Urinary bladder (tissue), 4 donors: ENCODE data around the gene NMUR1. TPM values are rescaled to one million over a fixed set of nuclear protein-coding genes. Genes with fewer than 3 reads are reported as not detected.

Experiments
- DNase-seq: peaks from one replicate; pipeline ENCODE4 v3.0.0-alpha.2; 2015; ENCODE audit errors: extremely low spot score
- H3K27ac ChIP-seq: one replicate; pipeline ENCODE4 v1.5.1; 2013; ENCODE audit warnings: low read depth, mild to moderate bottlenecking, moderate library complexity
- H3K36me3 ChIP-seq: one replicate; pipeline ENCODE4 v1.6.1; 2013; ENCODE audit warnings: mild to moderate bottlenecking, moderate library complexity; ENCODE audit not compliant: insufficient read depth
- H3K4me1 ChIP-seq: one replicate; pipeline ENCODE4 v1.6.1; 2013; ENCODE audit warnings: mild to moderate bottlenecking, moderate library complexity; ENCODE audit not compliant: insufficient read depth
- H3K4me3 ChIP-seq: one replicate; pipeline ENCODE4 v1.5.1; 2013; ENCODE audit warnings: low read depth, low read length
- WGBS: extraction: QIAGEN DNeasy Blood & Tissue Kit; methylation state at CpG from one replicate; pipeline ENCODE4 v1.1.7; 2013; 5-methylcytosine and 5-hydroxymethylcytosine counted together
- polyA plus RNA-seq: library from polyadenylated mRNA; stranded (reverse); fragments of 200-250 nt; gene quantifications from one replicate; pipeline ENCODE4 v1.2.3, GENCODE V29; 2013
- total RNA-seq: library from RNA; depleted of rRNA; stranded (reverse); fragments of >200 nt; gene quantifications from one replicate; pipeline ENCODE4 v1.2.3, GENCODE V29; 2014
- donor health status: healthy with polysubstance abuse.
- donor health status: healthy.

The NMUR1 gene
- total and polyA plus RNA-seq, 2 donors, result 0.26 to 0.54 TPM

- 87% methylated on average over 16 of the region's 16 CpGs for WGBS
- DNase-seq, result no peak
- Histone ChIP-seq H3K4me3 (no peak overlapping the region), H3K27ac (no peak overlapping the region), H3K4me1 (no peaks in the 10 kb centered on the region), H3K36me3 (no peaks in the 10 kb centered on the region)
Observed at GRCh38 chr2:231526341-231527090, 3.7 kb downstream of the NMUR1 start.

DNA sequence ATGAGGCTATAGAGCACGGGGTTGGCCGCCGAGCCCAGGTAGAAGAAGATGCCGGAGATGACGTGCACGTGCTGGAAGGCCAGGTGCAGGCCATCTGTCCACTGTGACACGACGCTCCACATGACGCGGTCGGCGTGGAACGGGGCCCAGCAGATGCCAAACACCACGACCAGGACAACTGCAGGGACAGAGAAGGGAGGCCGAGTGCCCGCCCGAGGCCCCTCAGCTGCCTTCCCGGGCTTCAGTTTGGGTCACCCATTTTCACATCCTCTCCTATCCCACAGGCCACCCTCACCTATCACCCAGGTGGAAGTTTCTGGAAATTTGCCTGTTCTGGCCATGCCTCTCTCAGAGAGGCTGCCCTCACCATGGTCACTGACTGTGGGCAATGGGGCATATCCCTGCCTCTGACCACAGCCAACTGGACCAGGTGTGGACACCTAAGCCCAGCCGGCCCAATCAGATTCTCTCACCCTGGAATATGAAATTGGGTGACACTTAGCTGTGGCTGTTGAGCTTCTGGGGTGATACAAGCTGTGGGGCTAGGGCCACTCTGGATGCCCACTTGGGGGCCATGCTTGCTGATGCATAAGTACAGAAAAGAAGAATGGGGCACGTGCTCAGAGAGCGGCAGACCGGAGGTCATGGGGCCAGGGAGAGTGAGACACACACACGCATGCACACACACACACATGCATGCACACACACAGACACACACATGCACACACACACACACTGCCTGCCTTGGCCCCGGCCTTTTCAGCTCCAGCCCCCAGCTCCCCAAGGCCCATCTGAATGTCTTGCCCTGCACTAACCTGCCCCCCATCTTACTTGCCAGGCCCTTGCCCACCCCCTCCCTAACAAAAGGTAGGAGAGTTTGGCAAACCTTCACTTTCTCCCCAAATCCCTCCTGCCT is 4.7 kb downstream of the NMUR1 start:
- 96% methylated on average over 24 of the region's 24 CpGs for WGBS
- DNase-seq, result no peak
- no peaks in the 10 kb centered on the region for H3K4me1 ChIP-seq
- no peak overlapping the region for H3K4me3 ChIP-seq
- no peak overlapping the region for H3K27ac ChIP-seq
- no peaks in the 10 kb centered on the region for H3K36me3 ChIP-seq

- H3K27ac ChIP-seq, result no peak overlapping the region
- H3K4me3 ChIP-seq, result no peak overlapping the region
- no peaks in the 10 kb centered on the region for H3K36me3 ChIP-seq
- no peak for DNase-seq
- no peaks in the 10 kb centered on the region for H3K4me1 ChIP-seq
- 92% methylated on average over 16 of the region's 16 CpGs for WGBS
Observed at GRCh38 chr2:231524477-231525247, 5.6 kb downstream of the NMUR1 start.

DNA sequence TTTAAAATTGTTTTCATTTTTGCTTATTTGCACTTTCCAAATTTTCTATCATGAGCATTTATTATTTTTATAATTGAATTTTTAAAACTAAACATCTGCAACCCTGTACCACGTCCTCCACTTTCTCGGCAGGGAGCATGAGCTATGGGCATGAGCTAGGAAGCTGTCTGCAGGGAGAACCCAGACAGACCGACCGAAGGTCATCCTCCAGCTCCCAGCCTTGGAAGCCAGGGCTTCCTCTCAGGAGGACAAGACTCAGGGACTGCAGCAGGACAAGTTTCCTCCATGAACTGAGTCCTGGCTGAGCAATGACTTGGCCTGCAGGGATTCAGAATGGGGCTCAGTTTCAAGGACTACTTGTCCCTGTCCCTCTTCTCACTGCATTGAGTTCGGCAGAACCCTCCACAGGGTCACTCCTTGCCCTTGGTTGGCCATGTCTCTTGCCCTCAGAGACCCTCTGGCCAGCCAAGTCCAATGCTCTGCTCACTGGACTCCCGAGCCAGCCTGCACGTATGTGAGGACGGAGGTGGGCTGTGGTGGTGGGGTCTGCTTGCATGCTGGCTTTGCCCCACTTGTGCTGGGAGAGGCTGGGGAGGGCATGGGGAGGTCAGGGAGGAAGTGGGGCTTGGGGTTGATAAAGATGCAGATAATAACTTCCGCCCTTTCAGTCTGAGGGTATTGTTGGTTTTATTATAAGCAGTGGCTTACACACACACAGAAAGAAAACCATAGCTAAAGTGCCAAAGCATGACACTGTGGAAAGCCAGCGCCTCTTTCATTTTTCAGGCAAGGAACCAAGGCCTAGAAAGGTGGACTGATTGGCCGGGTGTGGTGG is 6.6 kb downstream of the NMUR1 start:
- DNase-seq, result no peak
- 71% methylated on average over 11 of the region's 11 CpGs for WGBS

GRCh38 chr2:231522418-231523180 is 7.6 kb downstream of the NMUR1 start:
- Histone ChIP-seq H3K27ac (no peak overlapping the region), H3K36me3 (no peaks in the 10 kb centered on the region), H3K4me1 (no peaks in the 10 kb centered on the region), H3K4me3 (no peak overlapping the region)
- no peak for DNase-seq
- WGBS, result 74% methylated on average over 8 of the region's 8 CpGs

More for the DNA sequence above, 6.6 kb downstream of the NMUR1 start:
- H3K36me3 ChIP-seq, result no peaks in the 10 kb centered on the region
- H3K4me3 ChIP-seq, result no peak overlapping the region
- no peak overlapping the region for H3K27ac ChIP-seq
- H3K4me1 ChIP-seq, result no peaks in the 10 kb centered on the region

DNA sequence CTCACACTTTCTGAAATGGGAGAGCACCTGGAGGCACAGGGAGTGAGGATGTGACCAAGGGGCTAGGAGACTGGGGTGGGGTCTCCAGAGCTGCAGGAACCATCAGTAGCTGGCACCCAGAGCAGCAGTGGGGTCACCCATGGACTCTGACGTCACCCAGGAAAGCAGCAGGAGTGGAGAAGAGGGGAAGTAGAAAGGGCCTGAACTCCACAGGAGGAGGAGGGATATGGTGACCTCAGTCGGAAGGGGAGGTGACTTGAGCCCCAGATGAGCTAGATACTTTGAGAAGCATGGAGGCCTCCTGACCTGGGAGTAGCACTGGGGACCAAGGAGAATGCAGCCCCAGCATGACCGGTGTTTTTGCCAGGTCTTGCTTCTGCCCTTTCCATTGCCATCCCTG is 8.8 kb downstream of the NMUR1 start:
- no peak for DNase-seq
- 76% methylated on average over 3 of the region's 3 CpGs for WGBS
- Histone ChIP-seq H3K4me1 (no peaks in the 10 kb centered on the region), H3K36me3 (no peaks in the 10 kb centered on the region), H3K27ac (no peak overlapping the region), H3K4me3 (no peak overlapping the region)

- no peaks in the 10 kb centered on the region for H3K36me3 ChIP-seq
- no peak overlapping the region for H3K4me3 ChIP-seq
- 60% methylated on average over 4 of the region's 4 CpGs for WGBS
- no peak overlapping the region for H3K27ac ChIP-seq
- H3K4me1 ChIP-seq, result no peaks in the 10 kb centered on the region
- no peak for DNase-seq
Observed at GRCh38 chr2:231519975-231520555, 10.2 kb downstream of the NMUR1 start.

DNA sequence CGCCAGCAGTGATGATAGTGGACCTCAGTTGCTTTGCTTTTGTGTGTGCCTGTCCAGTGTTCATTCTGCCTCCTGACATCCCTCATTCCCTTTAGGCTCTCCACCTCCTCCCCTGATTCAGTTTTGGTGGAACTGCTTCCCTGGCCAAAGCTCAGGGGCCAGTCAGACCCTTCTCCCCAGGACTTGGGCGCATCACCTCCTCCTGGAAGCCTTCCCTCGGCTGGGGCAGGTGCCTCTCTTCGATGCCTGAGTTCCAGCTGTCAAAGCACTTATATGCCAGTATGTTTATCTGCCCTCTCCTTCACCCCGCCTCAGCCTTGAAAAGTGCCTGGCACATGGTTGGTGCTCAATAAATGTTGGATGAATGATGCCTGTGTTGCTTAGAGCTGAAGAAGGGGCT is 11.5 kb downstream of the NMUR1 start:
- Histone ChIP-seq H3K4me1 (no peaks in the 10 kb centered on the region), H3K36me3 (no peaks in the 10 kb centered on the region), H3K4me3 (no peak overlapping the region), H3K27ac (no peak overlapping the region)
- no peak for DNase-seq
- WGBS, result 92% methylated on average over 5 of the region's 5 CpGs

DNA sequence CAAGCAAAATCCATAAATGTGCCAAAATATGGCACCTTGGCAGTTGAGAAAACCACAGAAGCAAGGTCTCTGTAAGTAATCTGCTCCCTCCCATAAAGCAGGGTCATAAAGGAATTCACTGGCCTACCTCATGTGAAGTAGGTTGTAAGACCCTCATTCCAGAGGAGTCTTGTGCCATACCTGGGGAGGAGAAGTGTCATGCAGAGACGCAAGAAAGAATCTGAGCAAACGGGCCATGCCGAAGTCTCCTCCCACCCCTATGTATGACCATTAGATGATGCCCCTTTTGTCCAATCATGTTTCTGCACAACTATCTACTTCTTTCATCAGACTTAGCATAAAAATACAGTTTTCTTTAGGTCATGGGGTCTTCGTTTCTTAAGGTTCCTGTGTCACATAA is 14.6 kb downstream of the NMUR1 start:
- WGBS, result 93% methylated on average over 4 of the region's 4 CpGs
- Histone ChIP-seq H3K4me1 (no peaks in the 10 kb centered on the region), H3K36me3 (no peaks in the 10 kb centered on the region), H3K27ac (no peak overlapping the region), H3K4me3 (no peak overlapping the region)
- no peak for DNase-seq

DNA sequence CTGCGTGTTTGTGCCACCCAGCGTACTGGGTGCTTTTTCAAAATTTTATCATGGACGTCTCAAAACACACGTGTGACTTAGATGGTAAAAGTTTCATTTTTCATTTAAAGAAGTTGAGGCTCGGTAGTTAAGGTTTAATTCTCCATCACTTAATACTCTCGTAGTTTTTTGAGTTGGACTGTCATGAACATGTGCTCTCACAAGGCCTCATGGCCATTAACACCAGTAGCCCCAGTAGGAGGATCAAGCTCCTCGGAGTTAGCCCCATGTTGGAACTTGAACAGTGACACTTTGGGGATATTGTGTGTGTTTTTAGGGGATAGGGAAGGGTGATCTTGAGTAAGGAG is 15.3 kb downstream of the NMUR1 start:
- H3K4me1 ChIP-seq, result no peaks in the 10 kb centered on the region
- no peaks in the 10 kb centered on the region for H3K36me3 ChIP-seq
- peak overlapping the region; percentile 54 for H3K4me3 ChIP-seq
- DNase-seq, result no peak
- H3K27ac ChIP-seq, result peak overlapping the region; percentile 86
- 28% methylated on average over 7 of the region's 7 CpGs for WGBS

- Histone ChIP-seq H3K27ac (peak overlapping the region; percentile 86), H3K4me3 (peak overlapping the region; percentile 54), H3K36me3 (no peaks in the 10 kb centered on the region), H3K4me1 (no peaks in the 10 kb centered on the region)
- WGBS, result under 1% methylated on average over 87 of the region's 87 CpGs
- peak; percentile 93 for DNase-seq
Observed at GRCh38 chr2:231514225-231514950, 15.9 kb downstream of the NMUR1 start.
